ENCODE measurements around the gene SUCLG2.

DNA sequence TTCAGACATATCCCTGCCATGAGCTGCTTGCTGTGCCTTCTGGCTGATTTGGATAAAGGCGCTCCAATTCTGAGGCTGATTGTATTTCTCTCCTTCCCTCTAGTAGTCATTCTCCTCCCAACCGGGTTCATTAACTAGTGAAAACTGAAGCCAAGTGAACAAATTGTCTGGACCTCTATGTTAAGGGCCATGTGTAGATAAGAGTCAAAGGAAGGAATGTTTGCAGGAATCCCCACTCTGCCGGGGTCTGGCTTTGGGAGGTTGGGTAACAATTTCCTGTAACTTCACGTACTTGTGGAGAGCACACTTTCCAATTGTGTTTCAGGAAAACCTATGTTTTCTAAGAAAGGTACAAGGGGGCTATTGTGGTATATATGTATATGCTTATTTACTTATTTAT is 38.2 kb upstream of the SUCLG2 start:
- TF ChIP-seq POLR2AphosphoS5 (IDR thresholded peaks at IDR 0.05; ENCODE audit: low read depth, low read length), result no peak
- TF ChIP-seq POLR2A (IDR thresholded peaks at IDR 0.05; ENCODE audit: low read depth, low read length), result no peak
- TF ChIP-seq SPI1 (IDR thresholded peaks at IDR 0.05; ENCODE audit: low read depth, low read length), result no peak
- no peak for TF ChIP-seq TAF1 (IDR thresholded peaks at IDR 0.05; ENCODE audit: low read depth, low read length)
- TF ChIP-seq PAX5 (IDR thresholded peaks at IDR 0.05; ENCODE audit: insufficient read depth, low read length, severe bottlenecking), result no peak

All from GM12891 (cell line).